Mesenteric fat pad (tissue), 1 donor: ENCODE data around the gene NFKBIL1. TPM values are rescaled to one million over a fixed set of nuclear protein-coding genes. Genes with fewer than 3 reads are reported as not detected.

Experiments
- DNase-seq: peaks from one replicate; pipeline ENCODE4 v3.0.0-alpha.2; 2020; ENCODE audit warnings: low spot score
- total RNA-seq: library from RNA; stranded (reverse); fragmentation: NEBNext Ultra II Directional; extraction: Animal tissue kit (Norgen Biotek cat#: 25700); gene quantifications from one replicate; pipeline ENCODE4 v1.2.1, GENCODE V29; 2021
- donor health status: DM: yes; HTN: yes; CAD: no.

Gene NFKBIL1
- total RNA-seq, 1 donor from 2014 or later = 11.4 TPM

GRCh38 chr6:31559606-31559957 is 12.2 kb downstream of the NFKBIL1 start:
- DNase-seq = no peak

- no peak for DNase-seq
Observed at GRCh38 chr6:31559958-31560696, 12.7 kb downstream of the NFKBIL1 start.

GRCh38 chr6:31560697-31561058 is 13.3 kb downstream of the NFKBIL1 start:
- DNase-seq = no peak

GRCh38 chr6:31567531-31568370 is 20.3 kb downstream of the NFKBIL1 start:
- DNase-seq = no peak

- no peak for DNase-seq
Observed at GRCh38 chr6:31568537-31568961, 21.1 kb downstream of the NFKBIL1 start.

GRCh38 chr6:31569861-31570536 is 22.6 kb downstream of the NFKBIL1 start:
- no peak for DNase-seq

- no peak for DNase-seq
Observed at GRCh38 chr6:31572041-31572911, 24.9 kb downstream of the NFKBIL1 start, which contains the start of gene LTA. Gene LTA (plus strand): TSS chr6:31572289. CDS start chr6:31572743, 454 bp downstream.

- no peak for DNase-seq
Observed at GRCh38 chr6:31573239-31574105, 26.1 kb downstream of the NFKBIL1 start.

GRCh38 chr6:31574106-31575061 is 27.0 kb downstream of the NFKBIL1 start:
- DNase-seq = no peak

- DNase-seq = no peak
Observed at GRCh38 chr6:31575335-31575901, 28.0 kb downstream of the NFKBIL1 start, which contains the start of gene TNF. Gene TNF (plus strand): TSS chr6:31575565. CDS start chr6:31575742, 177 bp downstream.

- DNase-seq = no peak
Observed at GRCh38 chr6:31575952-31576685, 28.7 kb downstream of the NFKBIL1 start.

GRCh38 chr6:31576897-31577578 is 29.6 kb downstream of the NFKBIL1 start:
- DNase-seq = no peak

- DNase-seq = no peak
Observed at GRCh38 chr6:31577579-31577966, 30.2 kb downstream of the NFKBIL1 start.

- DNase-seq = no peak
Observed at GRCh38 chr6:31578184-31579118, 31.0 kb downstream of the NFKBIL1 start.

- DNase-seq = no peak
Observed at GRCh38 chr6:31579119-31579505, 31.7 kb downstream of the NFKBIL1 start.
